Measurements from ENCODE around the gene EXOC6B. TPM values are rescaled to one million over a fixed set of nuclear protein-coding genes. Genes with fewer than 3 reads are reported as not detected.

The EXOC6B gene
- total RNA-seq, 1 experiment from 2014 or later = 33.7 TPM

DNA sequence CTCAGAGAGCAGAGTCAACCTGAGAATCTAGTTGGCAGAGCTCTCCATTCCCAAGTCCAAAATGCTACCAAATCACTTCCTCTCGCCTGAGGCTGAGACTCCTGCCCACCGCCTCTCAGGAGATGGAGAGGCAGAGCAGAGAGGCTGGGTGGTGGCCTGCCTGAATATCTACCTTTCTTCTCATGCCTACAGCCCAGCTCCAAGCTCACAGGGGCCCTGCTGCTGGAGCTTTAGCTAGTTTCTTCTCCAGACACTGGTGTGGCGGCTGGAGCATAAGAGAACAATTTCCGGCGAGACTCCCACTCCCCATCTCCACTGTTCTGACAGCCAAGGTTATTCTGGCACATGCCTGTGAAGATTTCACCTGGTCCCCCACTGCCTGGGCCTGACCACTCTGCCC lies 670.1 kb downstream of the EXOC6B start:
- peaks cover 29% of the 10 kb centered on the region for H3K27me3 Mint-ChIP-seq (ENCODE audit: low read depth)

More for the DNA sequence above, 670.1 kb downstream of the EXOC6B start:
- no peak overlapping the region for H3K4me3 Mint-ChIP-seq
- POLR2A ChIA-PET = no interaction called here
- CTCF ChIA-PET = interaction anchor here (0.7 to 2.8 kb wide), 5 partner anchors 18 to 424 kb away, joined by 3 to 8 read pairs (median 3); no protein-coding TSS in a partner anchor
- no peaks in the 10 kb centered on the region for H3K36me3 Mint-ChIP-seq
- H3K9me3 Mint-ChIP-seq = no peaks in the 10 kb centered on the region
- ATAC-seq = no peak
- no peak for DNase-seq (ENCODE audit: low spot score)
- peaks cover 2% of the 10 kb centered on the region; the same call in 1 of the 2 replicates for H3K4me1 Mint-ChIP-seq
- TF ChIP-seq EMX1 (CRISPR knock-in tag; IDR thresholded peaks at IDR 0.05) = no peak
- no peak for TF ChIP-seq RORB (CRISPR knock-in tag; IDR thresholded peaks at IDR 0.05)
- TF ChIP-seq, protein P1, sequence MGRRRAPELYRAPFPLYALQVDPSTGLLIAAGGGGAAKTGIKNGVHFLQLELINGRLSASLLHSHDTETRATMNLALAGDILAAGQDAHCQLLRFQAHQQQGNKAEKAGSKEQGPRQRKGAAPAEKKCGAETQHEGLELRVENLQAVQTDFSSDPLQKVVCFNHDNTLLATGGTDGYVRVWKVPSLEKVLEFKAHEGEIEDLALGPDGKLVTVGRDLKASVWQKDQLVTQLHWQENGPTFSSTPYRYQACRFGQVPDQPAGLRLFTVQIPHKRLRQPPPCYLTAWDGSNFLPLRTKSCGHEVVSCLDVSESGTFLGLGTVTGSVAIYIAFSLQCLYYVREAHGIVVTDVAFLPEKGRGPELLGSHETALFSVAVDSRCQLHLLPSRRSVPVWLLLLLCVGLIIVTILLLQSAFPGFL (CRISPR knock-in tag; IDR thresholded peaks at IDR 0.05; ENCODE audit: borderline replicate concordance) = no peak
- TF ChIP-seq ZNF671 (CRISPR knock-in tag; IDR thresholded peaks at IDR 0.05) = no peak
- TF ChIP-seq, protein P2, sequence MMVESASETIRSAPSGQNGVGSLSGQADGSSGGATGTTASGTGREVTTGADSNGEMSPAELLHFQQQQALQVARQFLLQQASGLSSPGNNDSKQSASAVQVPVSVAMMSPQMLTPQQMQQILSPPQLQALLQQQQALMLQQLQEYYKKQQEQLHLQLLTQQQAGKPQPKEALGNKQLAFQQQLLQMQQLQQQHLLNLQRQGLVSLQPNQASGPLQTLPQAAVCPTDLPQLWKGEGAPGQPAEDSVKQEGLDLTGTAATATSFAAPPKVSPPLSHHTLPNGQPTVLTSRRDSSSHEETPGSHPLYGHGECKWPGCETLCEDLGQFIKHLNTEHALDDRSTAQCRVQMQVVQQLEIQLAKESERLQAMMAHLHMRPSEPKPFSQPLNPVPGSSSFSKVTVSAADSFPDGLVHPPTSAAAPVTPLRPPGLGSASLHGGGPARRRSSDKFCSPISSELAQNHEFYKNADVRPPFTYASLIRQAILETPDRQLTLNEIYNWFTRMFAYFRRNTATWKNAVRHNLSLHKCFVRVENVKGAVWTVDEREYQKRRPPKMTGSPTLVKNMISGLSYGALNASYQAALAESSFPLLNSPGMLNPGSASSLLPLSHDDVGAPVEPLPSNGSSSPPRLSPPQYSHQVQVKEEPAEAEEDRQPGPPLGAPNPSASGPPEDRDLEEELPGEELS (CRISPR knock-in tag; IDR thresholded peaks at IDR 0.05) = no peak
- TF ChIP-seq, protein P3, sequence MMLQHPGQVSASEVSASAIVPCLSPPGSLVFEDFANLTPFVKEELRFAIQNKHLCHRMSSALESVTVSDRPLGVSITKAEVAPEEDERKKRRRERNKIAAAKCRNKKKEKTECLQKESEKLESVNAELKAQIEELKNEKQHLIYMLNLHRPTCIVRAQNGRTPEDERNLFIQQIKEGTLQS (CRISPR knock-in tag; conservative IDR thresholded peaks at IDR 0.05) = no peak
- no peak for TF ChIP-seq SOX15 (CRISPR knock-in tag; IDR thresholded peaks at IDR 0.05)
- no peak for TF ChIP-seq ZNF396 (CRISPR knock-in tag; IDR thresholded peaks at IDR 0.05; ENCODE audit: borderline replicate concordance)
- TF ChIP-seq, protein P4, sequence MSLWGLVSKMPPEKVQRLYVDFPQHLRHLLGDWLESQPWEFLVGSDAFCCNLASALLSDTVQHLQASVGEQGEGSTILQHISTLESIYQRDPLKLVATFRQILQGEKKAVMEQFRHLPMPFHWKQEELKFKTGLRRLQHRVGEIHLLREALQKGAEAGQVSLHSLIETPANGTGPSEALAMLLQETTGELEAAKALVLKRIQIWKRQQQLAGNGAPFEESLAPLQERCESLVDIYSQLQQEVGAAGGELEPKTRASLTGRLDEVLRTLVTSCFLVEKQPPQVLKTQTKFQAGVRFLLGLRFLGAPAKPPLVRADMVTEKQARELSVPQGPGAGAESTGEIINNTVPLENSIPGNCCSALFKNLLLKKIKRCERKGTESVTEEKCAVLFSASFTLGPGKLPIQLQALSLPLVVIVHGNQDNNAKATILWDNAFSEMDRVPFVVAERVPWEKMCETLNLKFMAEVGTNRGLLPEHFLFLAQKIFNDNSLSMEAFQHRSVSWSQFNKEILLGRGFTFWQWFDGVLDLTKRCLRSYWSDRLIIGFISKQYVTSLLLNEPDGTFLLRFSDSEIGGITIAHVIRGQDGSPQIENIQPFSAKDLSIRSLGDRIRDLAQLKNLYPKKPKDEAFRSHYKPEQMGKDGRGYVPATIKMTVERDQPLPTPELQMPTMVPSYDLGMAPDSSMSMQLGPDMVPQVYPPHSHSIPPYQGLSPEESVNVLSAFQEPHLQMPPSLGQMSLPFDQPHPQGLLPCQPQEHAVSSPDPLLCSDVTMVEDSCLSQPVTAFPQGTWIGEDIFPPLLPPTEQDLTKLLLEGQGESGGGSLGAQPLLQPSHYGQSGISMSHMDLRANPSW (CRISPR knock-in tag; conservative IDR thresholded peaks at IDR 0.05; ENCODE audit: low read depth) = no peak
- TF ChIP-seq RELA (CRISPR knock-in tag; IDR thresholded peaks at IDR 0.05; ENCODE audit: borderline replicate concordance) = no peak
- no peak for TF ChIP-seq CREB1 (CRISPR knock-in tag; IDR thresholded peaks at IDR 0.05)
- TF ChIP-seq, protein P5, sequence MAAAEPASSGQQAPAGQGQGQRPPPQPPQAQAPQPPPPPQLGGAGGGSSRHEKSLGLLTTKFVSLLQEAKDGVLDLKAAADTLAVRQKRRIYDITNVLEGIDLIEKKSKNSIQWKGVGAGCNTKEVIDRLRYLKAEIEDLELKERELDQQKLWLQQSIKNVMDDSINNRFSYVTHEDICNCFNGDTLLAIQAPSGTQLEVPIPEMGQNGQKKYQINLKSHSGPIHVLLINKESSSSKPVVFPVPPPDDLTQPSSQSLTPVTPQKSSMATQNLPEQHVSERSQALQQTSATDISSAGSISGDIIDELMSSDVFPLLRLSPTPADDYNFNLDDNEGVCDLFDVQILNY (CRISPR knock-in tag; IDR thresholded peaks at IDR 0.05) = no peak
- TF ChIP-seq, protein P6, sequence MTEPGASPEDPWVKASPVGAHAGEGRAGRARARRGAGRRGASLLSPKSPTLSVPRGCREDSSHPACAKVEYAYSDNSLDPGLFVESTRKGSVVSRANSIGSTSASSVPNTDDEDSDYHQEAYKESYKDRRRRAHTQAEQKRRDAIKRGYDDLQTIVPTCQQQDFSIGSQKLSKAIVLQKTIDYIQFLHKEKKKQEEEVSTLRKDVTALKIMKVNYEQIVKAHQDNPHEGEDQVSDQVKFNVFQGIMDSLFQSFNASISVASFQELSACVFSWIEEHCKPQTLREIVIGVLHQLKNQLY (CRISPR knock-in tag; IDR thresholded peaks at IDR 0.05) = no peak
- TF ChIP-seq, protein P7, sequence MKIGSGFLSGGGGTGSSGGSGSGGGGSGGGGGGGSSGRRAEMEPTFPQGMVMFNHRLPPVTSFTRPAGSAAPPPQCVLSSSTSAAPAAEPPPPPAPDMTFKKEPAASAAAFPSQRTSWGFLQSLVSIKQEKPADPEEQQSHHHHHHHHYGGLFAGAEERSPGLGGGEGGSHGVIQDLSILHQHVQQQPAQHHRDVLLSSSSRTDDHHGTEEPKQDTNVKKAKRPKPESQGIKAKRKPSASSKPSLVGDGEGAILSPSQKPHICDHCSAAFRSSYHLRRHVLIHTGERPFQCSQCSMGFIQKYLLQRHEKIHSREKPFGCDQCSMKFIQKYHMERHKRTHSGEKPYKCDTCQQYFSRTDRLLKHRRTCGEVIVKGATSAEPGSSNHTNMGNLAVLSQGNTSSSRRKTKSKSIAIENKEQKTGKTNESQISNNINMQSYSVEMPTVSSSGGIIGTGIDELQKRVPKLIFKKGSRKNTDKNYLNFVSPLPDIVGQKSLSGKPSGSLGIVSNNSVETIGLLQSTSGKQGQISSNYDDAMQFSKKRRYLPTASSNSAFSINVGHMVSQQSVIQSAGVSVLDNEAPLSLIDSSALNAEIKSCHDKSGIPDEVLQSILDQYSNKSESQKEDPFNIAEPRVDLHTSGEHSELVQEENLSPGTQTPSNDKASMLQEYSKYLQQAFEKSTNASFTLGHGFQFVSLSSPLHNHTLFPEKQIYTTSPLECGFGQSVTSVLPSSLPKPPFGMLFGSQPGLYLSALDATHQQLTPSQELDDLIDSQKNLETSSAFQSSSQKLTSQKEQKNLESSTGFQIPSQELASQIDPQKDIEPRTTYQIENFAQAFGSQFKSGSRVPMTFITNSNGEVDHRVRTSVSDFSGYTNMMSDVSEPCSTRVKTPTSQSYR (CRISPR knock-in tag; IDR thresholded peaks at IDR 0.05) = no peak
- H3K27ac Mint-ChIP-seq = no peak overlapping the region
